Upper lobe of left lung (tissue), 4 donors: ENCODE measurements around the gene RACGAP1.

Experiments used
- CTCF ChIP-seq, 6 experiments: fragments of 450-650 bp in 4 of 6; fragments of 200-600 bp in 2 of 6; sonication (generic) in 2 of 6; IDR thresholded peaks; one replicate each; pipeline ENCODE4 v1.5.1; 2016 to 2019; ENCODE audit warnings: antibody characterized with exemption in 6 of 6
- EP300 ChIP-seq, 4 donors: sonication (generic); formaldehyde crosslinking; IDR thresholded peaks; one replicate each; pipeline ENCODE4 v1.5.1; 2017; ENCODE audit warnings: antibody characterized with exemption in 4 of 4, control low read depth in 2 of 4
- POLR2A ChIP-seq, 4 donors: fragments of 450-650 bp; IDR thresholded peaks; one replicate each; pipeline ENCODE4 v1.5.1; 2016 to 2017; ENCODE audit warnings: antibody characterized with exemption in 4 of 4, mild to moderate bottlenecking in 2 of 4

DNA sequence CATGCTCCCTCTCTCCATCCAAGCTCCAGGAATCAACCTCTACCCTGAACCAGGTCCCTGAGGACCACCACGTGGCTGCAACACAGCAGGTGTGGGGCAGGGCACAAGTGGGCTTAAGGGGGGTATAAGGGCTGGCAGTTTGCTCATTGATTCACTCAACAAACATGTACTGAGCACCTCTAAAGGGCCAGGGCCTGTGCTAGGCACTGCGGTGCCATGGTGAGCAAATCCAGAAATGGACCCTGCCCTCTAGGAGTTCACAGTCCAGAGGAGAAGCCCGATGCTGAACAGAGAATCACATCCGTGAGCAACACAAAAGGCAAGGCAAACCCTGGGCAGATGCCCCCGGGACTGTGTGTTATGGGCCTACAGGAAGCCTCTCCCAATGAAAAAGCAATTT lies 81.2 kb downstream of the RACGAP1 start:
- no peak for TF ChIP-seq CTCF (IDR thresholded peaks at IDR 0.05)
- TF ChIP-seq POLR2A (IDR thresholded peaks at IDR 0.05), result no peak
- TF ChIP-seq EP300 (IDR thresholded peaks at IDR 0.05), result no peak
